ENCODE results near the gene NR4A2.

DNA sequence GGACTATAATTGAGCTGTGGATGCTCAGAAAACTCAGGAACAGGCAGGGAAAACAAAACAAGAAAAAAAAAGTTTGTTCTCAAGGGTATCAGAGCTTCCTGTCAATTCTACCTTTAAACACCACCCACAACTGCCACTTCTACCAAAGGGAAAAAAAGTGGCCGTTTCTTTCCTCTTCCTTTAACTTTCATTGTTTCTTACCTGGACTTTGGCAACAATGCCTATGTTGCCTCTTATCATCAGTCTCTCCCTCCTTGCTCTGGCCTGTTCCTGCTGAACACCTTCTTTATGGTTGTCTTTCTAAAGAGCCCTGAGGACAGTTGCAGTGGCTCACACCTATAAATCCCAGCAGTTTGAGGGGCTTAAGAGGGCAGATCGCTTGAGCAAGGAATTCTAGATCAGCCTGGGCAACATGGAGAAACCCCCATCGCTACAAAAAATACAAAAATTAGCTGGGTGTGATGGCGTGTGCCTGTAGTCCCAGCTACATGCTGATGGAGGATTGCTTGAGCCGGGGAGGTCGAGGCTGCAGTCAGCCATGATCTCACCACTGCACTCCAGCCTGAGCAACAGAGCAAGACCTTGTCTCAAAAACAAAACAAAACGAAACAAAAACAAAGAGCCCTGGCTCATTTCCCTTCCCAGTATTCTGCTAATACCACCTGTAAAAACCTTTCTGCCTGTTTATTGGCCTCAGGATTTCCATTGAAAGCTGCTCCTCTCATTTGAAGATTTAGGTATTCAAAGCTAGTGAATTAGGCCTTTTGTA, 18.0 kb upstream of the NR4A2 start:
- TF ChIP-seq, protein P1, sequence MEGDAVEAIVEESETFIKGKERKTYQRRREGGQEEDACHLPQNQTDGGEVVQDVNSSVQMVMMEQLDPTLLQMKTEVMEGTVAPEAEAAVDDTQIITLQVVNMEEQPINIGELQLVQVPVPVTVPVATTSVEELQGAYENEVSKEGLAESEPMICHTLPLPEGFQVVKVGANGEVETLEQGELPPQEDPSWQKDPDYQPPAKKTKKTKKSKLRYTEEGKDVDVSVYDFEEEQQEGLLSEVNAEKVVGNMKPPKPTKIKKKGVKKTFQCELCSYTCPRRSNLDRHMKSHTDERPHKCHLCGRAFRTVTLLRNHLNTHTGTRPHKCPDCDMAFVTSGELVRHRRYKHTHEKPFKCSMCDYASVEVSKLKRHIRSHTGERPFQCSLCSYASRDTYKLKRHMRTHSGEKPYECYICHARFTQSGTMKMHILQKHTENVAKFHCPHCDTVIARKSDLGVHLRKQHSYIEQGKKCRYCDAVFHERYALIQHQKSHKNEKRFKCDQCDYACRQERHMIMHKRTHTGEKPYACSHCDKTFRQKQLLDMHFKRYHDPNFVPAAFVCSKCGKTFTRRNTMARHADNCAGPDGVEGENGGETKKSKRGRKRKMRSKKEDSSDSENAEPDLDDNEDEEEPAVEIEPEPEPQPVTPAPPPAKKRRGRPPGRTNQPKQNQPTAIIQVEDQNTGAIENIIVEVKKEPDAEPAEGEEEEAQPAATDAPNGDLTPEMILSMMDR (IDR thresholded peaks at IDR 0.05) = no peak
- TF ChIP-seq POLR2A (IDR thresholded peaks at IDR 0.05) = no peak
